ENCODE measurements around the gene HADHA. TPM values are rescaled to one million over a fixed set of nuclear protein-coding genes. Genes with fewer than 3 reads are reported as not detected.

Gene HADHA
- total RNA-seq, 1 experiment from 2014 or later, result 99.9 TPM

- H3K4me3 ChIP-seq (ENCODE audit: low read length), result no peak overlapping the region
- H3K79me2 ChIP-seq (ENCODE audit: low read length), result no peaks in the 10 kb centered on the region
- no peaks in the 10 kb centered on the region for H3K27me3 ChIP-seq (ENCODE audit: low read length)
- H3K4me2 ChIP-seq (ENCODE audit: low read depth, low read length, poor library complexity, severe bottlenecking), result peak overlapping the region; percentile 16
- no peaks in the 10 kb centered on the region for H3K36me3 ChIP-seq (ENCODE audit: insufficient read depth, low read length)
- H3K9me3 ChIP-seq (ENCODE audit: low read length), result no peaks in the 10 kb centered on the region
- H3K27ac ChIP-seq (ENCODE audit: low read length), result no peak overlapping the region
- peak; percentile 89 for DNase-seq
- no peak overlapping the region for H3K9ac ChIP-seq (ENCODE audit: low read length)
- H3K4me1 ChIP-seq (ENCODE audit: low read length), result no peaks in the 10 kb centered on the region
- H3K9me2 ChIP-seq (replicated peaks; ENCODE audit: insufficient read depth, low read length), result no peaks in the 10 kb centered on the region
- no peaks in the 10 kb centered on the region for H4K20me1 ChIP-seq (ENCODE audit: insufficient read depth, low read depth, low read length)
- H2AFZ ChIP-seq (ENCODE audit: low read length), result no peak overlapping the region
Observed at GRCh38 chr2:26144953-26145680, 99.3 kb downstream of the HADHA start.

GRCh38 chr2:26144031-26144430 is 100.4 kb downstream of the HADHA start:
- H3K9ac ChIP-seq (ENCODE audit: low read length), result no peak overlapping the region
- H3K4me2 ChIP-seq (ENCODE audit: low read depth, low read length, poor library complexity, severe bottlenecking), result no peak overlapping the region
- no peak overlapping the region for H3K27ac ChIP-seq (ENCODE audit: low read length)
- no peaks in the 10 kb centered on the region for H3K36me3 ChIP-seq (ENCODE audit: insufficient read depth, low read length)
- H3K79me2 ChIP-seq (ENCODE audit: low read length), result no peaks in the 10 kb centered on the region
- no peaks in the 10 kb centered on the region for H3K4me1 ChIP-seq (ENCODE audit: low read length)
- no peak overlapping the region for H3K4me3 ChIP-seq (ENCODE audit: low read length)
- DNase-seq, result no peak
- H2AFZ ChIP-seq (ENCODE audit: low read length), result no peak overlapping the region
- no peaks in the 10 kb centered on the region for H3K9me3 ChIP-seq (ENCODE audit: low read length)
- no peaks in the 10 kb centered on the region for H3K27me3 ChIP-seq (ENCODE audit: low read length)
- no peaks in the 10 kb centered on the region for H4K20me1 ChIP-seq (ENCODE audit: insufficient read depth, low read depth, low read length)
- H3K9me2 ChIP-seq (replicated peaks; ENCODE audit: insufficient read depth, low read length), result no peaks in the 10 kb centered on the region

DNA sequence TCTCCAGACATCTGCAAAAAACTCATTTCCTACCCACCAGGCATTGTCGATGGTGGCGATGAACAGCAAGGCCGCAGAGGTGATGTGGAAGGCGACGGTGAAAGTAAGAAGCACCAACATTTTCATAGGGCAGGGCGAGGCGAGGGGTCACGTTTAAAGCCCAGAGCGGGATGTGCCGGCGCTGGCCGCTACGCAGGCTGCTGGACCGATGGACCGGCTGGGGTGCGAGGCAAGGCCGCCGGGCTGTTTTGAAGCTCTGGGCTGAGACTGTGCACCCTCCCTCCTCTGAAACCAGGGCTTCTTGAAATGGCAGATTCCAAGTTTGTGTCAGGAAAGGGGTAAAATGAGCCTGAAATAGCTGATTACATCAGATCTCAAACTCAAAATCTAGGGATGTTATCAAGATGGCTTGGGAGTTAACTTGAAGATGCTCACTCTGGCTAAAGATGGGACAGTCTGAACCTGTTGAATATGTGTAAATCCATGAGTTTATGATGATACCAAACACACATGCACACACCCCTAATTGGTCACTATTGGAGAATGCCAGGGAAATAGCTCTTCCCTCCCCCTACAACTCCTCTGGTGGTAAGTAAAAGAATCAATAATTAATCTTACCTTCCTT is 103.2 kb downstream of the HADHA start:
- Histone ChIP-seq H3K4me2 (ENCODE audit: low read depth, low read length, poor library complexity, severe bottlenecking) (no peak overlapping the region), H3K79me2 (ENCODE audit: low read length) (no peaks in the 10 kb centered on the region), H4K20me1 (ENCODE audit: insufficient read depth, low read depth, low read length) (no peaks in the 10 kb centered on the region), H3K4me3 (ENCODE audit: low read length) (no peak overlapping the region), H3K27me3 (ENCODE audit: low read length) (no peaks in the 10 kb centered on the region), H3K36me3 (ENCODE audit: insufficient read depth, low read length) (no peaks in the 10 kb centered on the region), H3K4me1 (ENCODE audit: low read length) (no peaks in the 10 kb centered on the region), H2AFZ (ENCODE audit: low read length) (no peak overlapping the region), H3K9me2 (replicated peaks; ENCODE audit: insufficient read depth, low read length) (no peaks in the 10 kb centered on the region), H3K27ac (ENCODE audit: low read length) (no peak overlapping the region), H3K9me3 (ENCODE audit: low read length) (no peaks in the 10 kb centered on the region), H3K9ac (ENCODE audit: low read length) (no peak overlapping the region)
- no peak for DNase-seq

Other genes starting within 250 kb of the HADHA start
- 67.9 and 104 TPM in 2 replicates for gene RAB10, start 210.5 kb downstream of the HADHA start, total RNA-seq (2014; rRNA removed; shearing (Covaris generic); ENCODE audit: low replicate concordance)
- gene GAREM2, start 71.5 kb downstream of the HADHA start, total RNA-seq (2014; rRNA removed; shearing (Covaris generic); ENCODE audit: low replicate concordance), result not detected in 2 replicates
- 40.7 and 48.8 TPM in 2 replicates for gene HADHB, start 307 bp upstream of the HADHA start, total RNA-seq (2014; rRNA removed; shearing (Covaris generic); ENCODE audit: low replicate concordance)
- 31.3 and 32.4 TPM in 2 replicates for gene SELENOI, start 101.5 kb upstream of the HADHA start, total RNA-seq (2014; rRNA removed; shearing (Covaris generic); ENCODE audit: low replicate concordance)
- 0.25 TPM in 1 of 2 replicates, not detected in the other for gene ADGRF3, start 102.2 kb upstream of the HADHA start, total RNA-seq (2014; rRNA removed; shearing (Covaris generic); ENCODE audit: low replicate concordance)
- not detected in 2 replicates for gene DRC1, start 157.3 kb upstream of the HADHA start, total RNA-seq (2014; rRNA removed; shearing (Covaris generic); ENCODE audit: low replicate concordance)
- 0.04 and 0.07 TPM in 2 replicates for gene OTOF, start 233.5 kb upstream of the HADHA start, total RNA-seq (2014; rRNA removed; shearing (Covaris generic); ENCODE audit: low replicate concordance)